PC-9 (cell line): ENCODE data around the gene NAT10.

Experiments used
- CTCF ChIP-seq: fragments of 200-600 bp; sonication (generic); conservative IDR thresholded peaks from 2 replicates; pipeline ENCODE4 v1.6.1; 2017; ENCODE audit warnings: mixed run types, antibody characterized with exemption, mild to moderate bottlenecking, moderate library complexity
- EZH2 ChIP-seq: fragments of 200-600 bp; sonication (generic); IDR thresholded peaks from 2 replicates; pipeline ENCODE4 v1.8.0; 2017; ENCODE audit warnings: antibody characterized with exemption, low read depth

DNA sequence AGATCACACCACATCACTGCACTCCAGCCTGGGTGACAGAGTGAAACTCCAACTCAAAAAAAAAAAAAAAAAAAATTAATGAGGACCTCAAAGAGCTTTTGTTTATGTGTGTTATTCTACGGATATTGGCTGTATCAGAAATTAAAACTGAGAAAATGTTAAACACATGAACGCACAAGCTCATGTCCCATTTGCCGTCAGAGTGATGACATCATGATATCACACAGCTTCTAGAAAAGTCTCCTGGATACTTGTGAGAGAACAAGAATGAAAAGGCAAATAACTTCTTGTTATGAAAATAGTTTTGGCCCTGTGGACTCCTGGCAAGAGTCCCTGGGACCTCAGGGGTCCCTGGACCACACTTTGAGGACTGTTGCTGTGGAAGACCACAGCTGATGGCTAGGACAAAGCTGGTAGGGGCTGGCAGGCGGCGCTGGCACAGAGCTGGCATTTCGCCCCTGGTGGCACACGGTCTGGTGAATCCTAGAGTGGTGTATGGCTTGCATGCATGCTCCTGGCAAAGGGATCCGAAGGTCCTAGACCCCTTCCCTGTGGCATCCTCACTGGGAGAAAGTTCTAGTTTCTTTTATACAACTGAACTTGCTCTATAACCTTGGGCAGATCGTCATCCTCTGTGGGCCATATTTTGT lies 73.7 kb downstream of the NAT10 start:
- TF ChIP-seq CTCF: no peak
- no peak for TF ChIP-seq EZH2
